Progenitor cell of endocrine pancreas (in vitro differentiated cells): ENCODE data around the gene TMEM9. TPM values are rescaled to one million over a fixed set of nuclear protein-coding genes. Genes with fewer than 3 reads are reported as not detected.

ENCODE experiments used
- DNase-seq: peaks from one replicate; pipeline ENCODE4 v3.0.0; 2021; ENCODE audit warnings: low spot score; ENCODE audit not compliant: unreplicated experiment
- H3K27ac Mint-ChIP-seq: 2 replicates; pipeline ENCODE4 v1.8.0; 2021; ENCODE audit warnings: mild to moderate bottlenecking, moderate library complexity, mixed read lengths
- H3K27me3 Mint-ChIP-seq: 2 replicates; pipeline ENCODE4 v1.8.0; 2021; ENCODE audit warnings: mixed read lengths
- H3K36me3 Mint-ChIP-seq: 2 replicates; pipeline ENCODE4 v1.8.0; 2022; ENCODE audit warnings: mixed read lengths; ENCODE audit not compliant: insufficient read depth
- H3K4me1 Mint-ChIP-seq: 2 replicates; pipeline ENCODE4 v1.8.0; 2021; ENCODE audit warnings: low read depth, mixed read lengths
- H3K4me3 Mint-ChIP-seq: 2 replicates; pipeline ENCODE4 v1.8.0; 2021; ENCODE audit warnings: low read depth, mild to moderate bottlenecking, moderate library complexity, mixed read lengths
- H3K9me3 Mint-ChIP-seq: 2 replicates; pipeline ENCODE4 v1.8.0; 2021; ENCODE audit warnings: low read depth, mixed read lengths
- CTCF ChIP-seq: fragments of 200-600 bp; sonication (generic); IDR thresholded peaks from one replicate; pipeline ENCODE4 v1.5.0; 2021; ENCODE audit warnings: antibody characterized with exemption, mild to moderate bottlenecking; ENCODE audit not compliant: unreplicated experiment
- total RNA-seq: library from RNA; stranded (reverse); gene quantifications from 2 replicates; pipeline ENCODE4 v1.2.1, GENCODE V29; 2021

The TMEM9 gene
- total RNA-seq, 1 donor from 2014 or later: 146 TPM

DNA sequence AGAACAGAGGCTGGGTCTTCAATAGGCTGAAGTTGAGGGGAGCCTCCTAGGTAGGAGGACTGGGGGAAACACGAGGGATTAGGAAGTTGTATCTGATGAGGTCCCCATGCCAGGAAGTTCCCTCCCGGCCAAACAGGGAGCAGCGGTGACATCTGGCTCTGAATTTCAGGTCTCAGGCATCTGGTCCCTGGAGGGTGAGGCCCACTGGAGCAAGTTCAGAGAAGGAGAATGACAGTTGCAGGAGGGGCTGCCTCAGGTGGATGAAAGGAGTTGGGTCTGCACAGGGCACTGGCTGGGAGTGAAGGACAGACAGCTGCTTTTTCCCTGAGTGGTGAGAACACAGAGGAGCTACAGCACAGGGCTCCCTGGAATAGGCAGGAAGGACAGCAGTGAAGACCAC is 9.1 kb downstream of the TMEM9 start:
- no peaks in the 10 kb centered on the region for H3K9me3 Mint-ChIP-seq
- DNase-seq: no peak
- no peak overlapping the region for H3K27ac Mint-ChIP-seq
- H3K4me1 Mint-ChIP-seq: no peaks in the 10 kb centered on the region
- H3K27me3 Mint-ChIP-seq: no peaks in the 10 kb centered on the region
- H3K36me3 Mint-ChIP-seq: peaks cover 42% of the 10 kb centered on the region
- no peak overlapping the region for H3K4me3 Mint-ChIP-seq
- TF ChIP-seq CTCF: no peak

GRCh38 chr1:201144701-201145100 is 9.6 kb downstream of the TMEM9 start:
- Mint-ChIP-seq H3K9me3 (no peaks in the 10 kb centered on the region), H3K4me1 (no peaks in the 10 kb centered on the region), H3K36me3 (peaks cover 42% of the 10 kb centered on the region), H3K4me3 (no peak overlapping the region), H3K27ac (no peak overlapping the region), H3K27me3 (no peaks in the 10 kb centered on the region)
- TF ChIP-seq CTCF: no peak
- no peak for DNase-seq

DNA sequence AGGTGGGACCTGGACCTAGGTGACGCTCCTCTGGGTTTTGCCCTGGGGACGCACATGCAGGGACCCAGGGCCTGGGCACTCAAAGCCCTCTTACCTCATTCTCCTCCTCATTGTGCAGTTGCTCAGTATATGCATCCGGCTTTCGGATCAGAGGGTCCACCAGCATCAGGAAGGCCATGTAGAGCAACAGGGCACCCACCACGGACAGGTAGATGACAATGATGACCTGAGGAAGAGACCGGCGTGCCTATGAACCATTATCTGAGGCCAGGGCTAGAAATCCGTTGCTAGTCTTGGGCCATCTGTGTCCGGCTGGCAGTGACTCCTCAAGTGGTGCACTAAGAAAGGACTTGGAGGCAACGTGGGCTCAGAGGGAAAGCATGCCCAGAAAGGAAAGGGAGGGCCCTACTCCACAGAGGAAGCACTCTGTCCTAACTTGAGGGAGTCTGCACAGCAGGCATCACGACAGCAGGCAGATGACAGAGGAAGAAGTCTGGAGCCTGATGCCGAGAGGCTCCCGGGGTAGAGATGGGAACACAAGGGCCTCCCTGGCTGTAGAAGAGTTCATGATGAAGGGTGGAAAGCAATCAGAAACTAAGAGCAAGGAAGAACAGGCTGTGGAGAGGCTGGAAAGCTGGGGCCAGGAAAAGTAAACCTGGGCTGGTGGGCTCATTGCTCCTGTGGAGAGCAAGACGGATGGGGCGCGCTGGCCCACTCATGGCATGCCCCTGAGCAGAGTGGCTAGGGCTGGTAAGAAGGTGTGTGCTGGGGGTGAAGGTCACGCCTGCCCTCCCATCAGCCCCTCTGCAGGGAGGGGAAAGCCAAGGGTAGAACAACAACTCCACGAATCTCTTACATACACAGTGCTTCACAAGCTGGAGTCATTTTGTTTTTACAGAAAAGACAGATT is 10.3 kb downstream of the TMEM9 start:
- Mint-ChIP-seq H3K27me3 (no peaks in the 10 kb centered on the region), H3K36me3 (peaks cover 40% of the 10 kb centered on the region), H3K27ac (peak overlapping the region; percentile 47), H3K4me1 (no peaks in the 10 kb centered on the region), H3K9me3 (no peaks in the 10 kb centered on the region), H3K4me3 (no peak overlapping the region)
- no peak for DNase-seq
- no peak for TF ChIP-seq CTCF

DNA sequence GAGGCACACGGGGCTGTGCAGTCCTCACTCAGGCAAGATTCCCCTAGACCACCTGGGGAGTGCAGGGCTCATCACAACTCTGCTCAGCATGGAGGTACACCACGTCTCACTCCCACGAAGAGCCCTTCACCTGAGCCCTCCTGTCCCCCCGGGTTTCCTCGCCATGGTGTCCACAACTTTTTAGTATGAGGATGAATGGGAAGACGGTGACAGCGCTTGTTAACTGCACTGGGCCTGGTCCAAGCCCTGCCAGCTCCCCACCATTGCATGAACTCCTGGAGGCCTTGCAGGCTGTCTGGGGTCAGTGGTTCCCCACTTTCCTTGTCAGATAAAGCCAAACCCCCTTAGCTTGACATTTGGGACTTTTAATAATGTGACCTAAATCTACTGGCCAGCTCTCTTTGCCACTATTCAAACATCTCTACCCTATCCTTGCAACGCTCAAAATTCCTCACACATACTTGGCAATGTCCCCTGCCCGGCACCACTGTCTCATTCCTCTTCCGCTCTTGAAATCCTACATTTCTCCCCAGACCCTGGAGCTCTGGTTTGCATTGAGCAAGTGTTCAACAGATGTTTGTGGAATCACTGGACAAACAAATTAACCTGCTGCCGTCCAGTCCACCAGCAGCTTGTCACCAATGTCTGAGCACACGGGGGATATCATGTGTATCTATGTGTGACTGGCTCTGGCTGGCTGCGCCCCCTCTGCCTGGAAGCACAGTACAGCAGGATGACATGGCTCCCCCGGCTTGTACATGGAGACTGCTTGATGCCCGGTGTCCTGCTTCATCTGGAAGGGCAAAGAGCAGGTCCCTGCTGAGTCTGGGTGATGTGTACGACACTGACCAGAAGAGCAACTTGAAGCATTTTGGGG is 11.2 kb downstream of the TMEM9 start:
- H3K4me1 Mint-ChIP-seq: no peaks in the 10 kb centered on the region

More for the DNA sequence above, 11.2 kb downstream of the TMEM9 start:
- no peak for DNase-seq
- no peaks in the 10 kb centered on the region for H3K9me3 Mint-ChIP-seq
- peaks cover 40% of the 10 kb centered on the region for H3K36me3 Mint-ChIP-seq
- no peak overlapping the region for H3K27ac Mint-ChIP-seq
- H3K4me3 Mint-ChIP-seq: no peak overlapping the region
- no peaks in the 10 kb centered on the region for H3K27me3 Mint-ChIP-seq
- no peak for TF ChIP-seq CTCF
